ENCODE results near the gene RAPGEF4. TPM values are rescaled to one million over a fixed set of nuclear protein-coding genes. Genes with fewer than 3 reads are reported as not detected.

RAPGEF4 gene
- total RNA-seq, 1 donor from 2014 or later: 1.7 TPM

- H3K9me3 Mint-ChIP-seq: no peaks in the 10 kb centered on the region
- no peak overlapping the region for H3K4me3 Mint-ChIP-seq
- peaks cover 11% of the 10 kb centered on the region for H3K4me1 Mint-ChIP-seq
- H3K36me3 Mint-ChIP-seq (ENCODE audit: low read depth): no peaks in the 10 kb centered on the region
- no peak for TF ChIP-seq CTCF (conservative IDR thresholded peaks at IDR 0.05)
- DNase-seq (ENCODE audit: low read depth, low spot score): no peak
- H3K27ac Mint-ChIP-seq (ENCODE audit: unreplicated experiment): no peak overlapping the region
- no peaks in the 10 kb centered on the region for H3K27me3 Mint-ChIP-seq (ENCODE audit: low read depth)
These were observed 315.0 kb downstream of the RAPGEF4 start for GRCh38 chr2:173050684-173051083.

- Mint-ChIP-seq H3K27me3 (ENCODE audit: low read depth) (no peaks in the 10 kb centered on the region), H3K4me3 (no peak overlapping the region), H3K36me3 (ENCODE audit: low read depth) (no peaks in the 10 kb centered on the region), H3K9me3 (no peaks in the 10 kb centered on the region), H3K4me1 (peaks cover 6% of the 10 kb centered on the region), H3K27ac (ENCODE audit: unreplicated experiment) (no peak overlapping the region)
- no peak for TF ChIP-seq CTCF (conservative IDR thresholded peaks at IDR 0.05)
- no peak for DNase-seq (ENCODE audit: low read depth, low spot score)
These were observed 316.0 kb downstream of the RAPGEF4 start for GRCh38 chr2:173051463-173052215.

GRCh38 chr2:173053043-173053699, 317.5 kb downstream of the RAPGEF4 start:
- Mint-ChIP-seq H3K4me1 (peaks cover 4% of the 10 kb centered on the region), H3K4me3 (no peak overlapping the region), H3K36me3 (ENCODE audit: low read depth) (no peaks in the 10 kb centered on the region), H3K9me3 (no peaks in the 10 kb centered on the region), H3K27ac (ENCODE audit: unreplicated experiment) (no peak overlapping the region), H3K27me3 (ENCODE audit: low read depth) (no peaks in the 10 kb centered on the region)
- no peak for TF ChIP-seq CTCF (conservative IDR thresholded peaks at IDR 0.05)
- no peak for DNase-seq (ENCODE audit: low read depth, low spot score)

GRCh38 chr2:173054466-173054865, 318.8 kb downstream of the RAPGEF4 start:
- no peak overlapping the region for H3K4me3 Mint-ChIP-seq
- no peak for TF ChIP-seq CTCF (conservative IDR thresholded peaks at IDR 0.05)
- no peaks in the 10 kb centered on the region for H3K27me3 Mint-ChIP-seq (ENCODE audit: low read depth)

GRCh38 chr2:173056705-173057364, 321.2 kb downstream of the RAPGEF4 start:
- Mint-ChIP-seq H3K36me3 (ENCODE audit: low read depth) (no peaks in the 10 kb centered on the region), H3K9me3 (no peaks in the 10 kb centered on the region), H3K27ac (ENCODE audit: unreplicated experiment) (no peak overlapping the region), H3K4me1 (peaks cover 4% of the 10 kb centered on the region), H3K4me3 (no peak overlapping the region), H3K27me3 (ENCODE audit: low read depth) (no peaks in the 10 kb centered on the region)
- DNase-seq (ENCODE audit: low read depth, low spot score): no peak
- TF ChIP-seq CTCF (conservative IDR thresholded peaks at IDR 0.05): no peak

More at GRCh38 chr2:173054466-173054865, 318.8 kb downstream of the RAPGEF4 start:
- no peaks in the 10 kb centered on the region for H3K9me3 Mint-ChIP-seq
- no peak for DNase-seq (ENCODE audit: low read depth, low spot score)
- H3K36me3 Mint-ChIP-seq (ENCODE audit: low read depth): no peaks in the 10 kb centered on the region
- peaks cover 4% of the 10 kb centered on the region for H3K4me1 Mint-ChIP-seq
- no peak overlapping the region for H3K27ac Mint-ChIP-seq (ENCODE audit: unreplicated experiment)
